HG02642 (cell line): ENCODE measurements around the gene CTNS.

Experiments
- ATAC-seq: cut with Tn5 transposase; IDR thresholded peaks from one replicate; pipeline ENCODE4 v1.9.1; 2021; ENCODE audit warnings: mild to moderate bottlenecking; ENCODE audit not compliant: unreplicated experiment, poor library complexity

The CTNS gene

GRCh38 chr17:3636154-3636907, at the start of gene CTNS, which contains the start of gene SHPK:
TSS of gene CTNS (plus strand) at chr17:3636760. CDS start at chr17:3640207, 3,447 bp downstream.
TSS of gene SHPK (minus strand) at chr17:3636250. CDS start at chr17:3636219, 31 bp downstream.
- ATAC-seq = peak; percentile 94

- ATAC-seq = no peak
These were observed 46.8 kb upstream of the CTNS start for GRCh38 chr17:3589784-3590183.

GRCh38 chr17:3590231-3590630, 46.3 kb upstream of the CTNS start:
- no peak for ATAC-seq

GRCh38 chr17:3590768-3591167, 45.8 kb upstream of the CTNS start:
- no peak for ATAC-seq

- ATAC-seq = no peak
These were observed 44.2 kb upstream of the CTNS start for GRCh38 chr17:3592216-3592860.

- no peak for ATAC-seq
These were observed 43.2 kb upstream of the CTNS start for GRCh38 chr17:3593384-3593783.

DNA sequence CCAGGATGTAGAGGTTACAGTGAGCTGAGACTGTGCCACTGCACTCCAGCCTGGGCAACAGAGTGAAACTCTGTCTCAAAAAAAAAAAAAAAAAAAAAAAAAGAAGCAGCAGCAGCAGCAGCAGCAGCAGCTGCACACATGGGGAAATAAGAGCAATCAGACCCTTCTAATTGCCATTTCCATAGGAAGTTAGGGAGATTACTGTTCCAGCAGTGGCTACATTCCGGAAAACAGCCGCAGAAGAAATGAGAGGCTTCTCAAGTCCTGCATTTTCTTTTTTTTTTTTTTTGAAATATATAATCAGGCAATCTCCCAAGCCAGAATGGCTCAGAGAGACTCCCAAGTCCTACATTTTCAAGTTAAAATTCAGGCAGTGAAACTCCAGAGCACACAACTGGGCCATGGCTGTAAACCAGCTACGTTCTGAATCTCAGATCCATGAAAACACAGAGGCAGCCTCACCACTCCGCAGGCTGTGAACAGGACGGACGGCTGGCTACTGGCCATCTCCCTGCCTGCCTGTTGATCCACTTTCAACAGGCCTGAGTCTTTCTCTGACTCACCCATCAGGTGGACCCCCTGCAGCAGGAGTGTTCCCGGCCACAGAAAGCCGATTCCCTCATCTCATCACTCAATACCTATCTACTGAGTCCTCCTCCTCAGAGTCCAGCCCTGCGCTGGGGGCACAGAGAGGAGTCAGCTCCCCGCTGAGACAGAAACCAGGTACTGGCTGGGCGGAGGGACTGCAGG, 42.3 kb upstream of the CTNS start:
- no peak for ATAC-seq

- ATAC-seq = no peak
These were observed 41.6 kb upstream of the CTNS start for GRCh38 chr17:3594976-3595375.

- ATAC-seq = no peak
These were observed 39.6 kb upstream of the CTNS start for GRCh38 chr17:3596804-3597464.

DNA sequence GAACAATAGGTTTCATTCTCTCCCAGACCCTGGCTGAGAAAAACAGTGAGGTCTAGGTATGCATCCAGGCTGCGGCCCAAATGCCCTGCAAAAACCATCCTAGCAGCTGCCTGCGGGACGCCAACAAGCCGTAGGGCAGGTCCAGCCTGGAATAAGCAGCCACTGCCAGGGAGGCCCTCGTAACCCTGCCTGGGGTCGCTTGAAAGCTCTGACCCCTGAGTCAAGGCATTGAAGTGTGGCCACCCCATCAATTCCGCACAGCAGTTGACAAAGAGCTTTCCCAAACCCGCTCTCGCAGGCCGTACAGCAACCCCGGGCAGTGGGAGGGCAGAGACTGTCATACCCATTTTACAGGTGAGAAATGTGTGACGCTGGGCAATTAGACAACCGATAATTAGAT, 38.5 kb upstream of the CTNS start:
- ATAC-seq = no peak

GRCh38 chr17:3600529-3601205, 35.9 kb upstream of the CTNS start:
- ATAC-seq = no peak

DNA sequence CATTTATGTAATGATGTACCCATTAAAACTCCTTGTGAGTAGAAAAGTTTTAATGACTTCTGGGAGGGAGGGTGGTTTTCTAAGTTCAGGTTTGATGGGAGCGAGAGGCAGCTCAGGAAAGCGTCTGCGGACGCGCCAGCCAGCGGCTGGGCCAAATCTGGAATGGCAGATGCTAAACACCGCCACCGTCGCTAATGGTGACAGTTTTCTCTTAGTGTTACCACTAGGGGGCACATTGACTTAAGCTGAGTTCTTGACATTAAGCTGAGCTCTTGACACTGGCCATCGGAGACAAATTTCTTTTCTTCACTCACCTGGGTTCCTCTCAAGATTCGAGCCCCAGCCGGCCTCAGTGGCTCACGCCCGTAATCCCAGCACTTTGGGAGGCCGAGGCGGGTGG, 34.1 kb upstream of the CTNS start:
- ATAC-seq = no peak

DNA sequence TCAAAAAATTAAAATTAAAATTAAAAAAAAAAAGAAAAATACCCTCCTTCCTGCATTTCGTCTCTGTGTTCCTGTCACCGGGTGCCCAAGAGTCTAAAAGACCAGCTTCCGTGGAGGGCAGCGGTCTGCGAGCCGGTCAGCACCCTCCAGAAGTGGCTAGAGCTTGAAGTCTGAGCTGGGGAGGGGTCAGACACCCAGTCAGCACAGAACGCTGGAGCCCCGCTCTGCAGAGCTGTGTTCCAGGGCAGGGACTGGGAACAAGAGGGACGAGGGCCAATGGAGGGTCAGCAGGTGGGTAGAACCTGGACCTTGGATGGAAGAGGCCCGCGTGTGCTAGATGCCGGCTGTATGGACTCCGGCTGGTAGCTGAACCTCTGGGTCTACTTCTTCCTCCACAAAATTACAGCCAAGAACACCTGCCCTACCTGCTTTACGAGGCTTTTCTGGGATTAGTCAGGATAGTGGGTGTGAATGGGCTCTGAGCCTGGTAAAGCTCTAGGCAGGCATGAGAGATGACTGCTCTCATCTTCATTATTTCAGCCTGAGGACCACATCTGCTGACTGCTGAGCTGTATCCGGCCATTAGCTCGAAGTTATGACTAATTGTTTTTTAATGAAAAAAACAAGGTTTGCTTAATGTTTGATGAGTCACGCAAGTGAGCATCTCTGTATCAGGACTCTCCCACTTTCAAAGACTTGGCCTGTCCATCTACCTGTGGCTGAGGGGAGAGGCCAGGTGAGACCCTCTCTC, 33.3 kb upstream of the CTNS start:
- no peak for ATAC-seq

GRCh38 chr17:3603870-3604259, 32.7 kb upstream of the CTNS start:
- no peak for ATAC-seq

DNA sequence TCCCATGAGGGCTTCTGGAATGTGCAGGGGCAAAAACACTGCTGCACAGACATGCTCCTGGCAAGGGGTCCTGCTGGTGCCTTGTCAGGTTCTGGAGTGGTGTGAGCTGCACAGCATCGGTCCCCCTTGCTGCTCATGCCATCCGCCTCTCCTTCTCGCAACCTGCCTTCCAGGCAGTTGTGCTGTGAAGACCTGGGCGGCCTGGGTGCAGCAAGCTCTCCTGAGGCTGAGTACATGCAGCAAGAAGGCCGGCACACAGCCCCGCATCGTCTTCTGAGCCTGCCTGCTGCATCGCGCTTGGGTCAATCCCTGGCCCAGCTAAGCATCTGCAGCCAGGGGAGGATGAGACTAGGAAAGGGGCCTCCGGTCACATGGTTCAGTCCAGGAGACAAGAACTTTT, 26.9 kb upstream of the CTNS start:
- no peak for ATAC-seq

DNA sequence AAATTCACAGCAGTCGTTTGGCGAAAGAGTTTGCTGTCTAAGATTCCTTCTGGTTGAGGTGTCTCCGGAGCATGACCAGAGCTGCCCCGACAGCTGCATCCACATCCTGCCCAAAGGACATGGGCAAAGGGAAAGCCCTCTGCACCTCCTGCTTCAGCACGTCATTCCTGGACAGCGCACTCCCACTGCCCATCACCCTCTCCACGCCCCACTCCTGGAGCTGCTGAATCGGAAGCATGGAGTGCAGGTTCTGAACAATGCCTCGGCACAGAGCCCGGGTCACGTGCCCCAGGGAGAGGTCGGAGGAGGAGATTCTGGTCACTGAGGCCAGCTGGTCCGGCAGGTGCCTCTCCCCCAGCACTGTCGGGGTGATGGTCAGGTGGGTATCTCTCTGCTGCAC, 26.0 kb upstream of the CTNS start:
- ATAC-seq = no peak

- no peak for ATAC-seq
These were observed 23.4 kb upstream of the CTNS start for GRCh38 chr17:3613124-3613523.

- no peak for ATAC-seq
These were observed 21.2 kb upstream of the CTNS start for GRCh38 chr17:3615160-3615870.
